Stimulated activated CD4-positive, alpha-beta T cell treated with anti-CD3 and anti-CD28 coated beads, TNF-alpha, amount 100 ng/mL, for 1 hour (primary cell): ENCODE data around the gene SARM1.

Experiments used
- DNase-seq, 3 donors: peaks; one replicate each; pipeline ENCODE4 v3.0.0-alpha.2; 2020; ENCODE audit warnings: low read depth in 3 of 3, low spot score in 1 of 3

The SARM1 gene

GRCh38 chr17:28392491-28392890 is 21.0 kb downstream of the SARM1 start:
- DNase-seq = no peak

- DNase-seq = no peak
Observed at GRCh38 chr17:28394337-28395116, 23.0 kb downstream of the SARM1 start.

- no peak for DNase-seq
Observed at GRCh38 chr17:28395426-28395825, 23.9 kb downstream of the SARM1 start.

- DNase-seq = no peak
Observed at GRCh38 chr17:28395968-28396367, 24.5 kb downstream of the SARM1 start.

GRCh38 chr17:28396635-28397239 is 25.2 kb downstream of the SARM1 start:
- DNase-seq = no peak

GRCh38 chr17:28397275-28397674 is 25.8 kb downstream of the SARM1 start:
- DNase-seq = no peak

GRCh38 chr17:28397687-28398279 is 26.3 kb downstream of the SARM1 start:
- DNase-seq = no peak

- no peak for DNase-seq
Observed at GRCh38 chr17:28398280-28398981, 26.9 kb downstream of the SARM1 start.

- DNase-seq = no peak
Observed at GRCh38 chr17:28399808-28400207, 28.3 kb downstream of the SARM1 start.

GRCh38 chr17:28402224-28402630 is 30.7 kb downstream of the SARM1 start:
- DNase-seq = no peak

- no peak for DNase-seq
Observed at GRCh38 chr17:28402844-28403243, 31.4 kb downstream of the SARM1 start.

GRCh38 chr17:28404007-28404406 is 32.5 kb downstream of the SARM1 start:
- no peak for DNase-seq

GRCh38 chr17:28404461-28404811 is 32.9 kb downstream of the SARM1 start:
- DNase-seq = no peak

GRCh38 chr17:28404812-28405570 is 33.5 kb downstream of the SARM1 start:
- no peak for DNase-seq

- DNase-seq = peak in 1 of 3 donors; percentile 52
Observed at GRCh38 chr17:28405632-28406472, 34.4 kb downstream of the SARM1 start, which contains the start of gene SLC46A1. SLC46A1 (minus strand) TSS chr17:28406212; CDS start chr17:28406114, 98 bp downstream.

GRCh38 chr17:28406473-28406814 is 35.0 kb downstream of the SARM1 start:
- no peak for DNase-seq

- DNase-seq = no peak
Observed at GRCh38 chr17:28407130-28407973, 35.9 kb downstream of the SARM1 start.

- no peak for DNase-seq
Observed at GRCh38 chr17:28407974-28408306, 36.4 kb downstream of the SARM1 start.

GRCh38 chr17:28412099-28412498 is 40.6 kb downstream of the SARM1 start:
- DNase-seq = no peak
